DMS 273 (cell line): ENCODE measurements around the gene KSR2.

Source experiments
- DNase-seq: peaks from one replicate; lab custom pipeline; 2025; ENCODE audit not compliant: unreplicated experiment; lab: John Stamatoyannopoulos, UW

KSR2 gene

GRCh38 chr12:117506333-117506732, 462.5 kb downstream of the KSR2 start:
- DNase-seq = no peak

GRCh38 chr12:117502633-117503032, 466.2 kb downstream of the KSR2 start:
- no peak for DNase-seq

- DNase-seq = no peak
Measured at GRCh38 chr12:117502233-117502632, 466.6 kb downstream of the KSR2 start.

GRCh38 chr12:117501076-117501869, 467.5 kb downstream of the KSR2 start:
- DNase-seq = peak; percentile 50

- peak; percentile 26 for DNase-seq
Measured at GRCh38 chr12:117499759-117500485, 468.9 kb downstream of the KSR2 start.

GRCh38 chr12:117498880-117499279, 469.9 kb downstream of the KSR2 start:
- DNase-seq = no peak

GRCh38 chr12:117498256-117498655, 470.5 kb downstream of the KSR2 start:
- no peak for DNase-seq

GRCh38 chr12:117497407-117497806, 471.4 kb downstream of the KSR2 start:
- no peak for DNase-seq

- peak; percentile 50 for DNase-seq
Measured at GRCh38 chr12:117494833-117495655, 473.7 kb downstream of the KSR2 start.

GRCh38 chr12:117491711-117492110, 477.1 kb downstream of the KSR2 start:
- no peak for DNase-seq

GRCh38 chr12:117490130-117490529, 478.7 kb downstream of the KSR2 start:
- no peak for DNase-seq

- DNase-seq = no peak
Measured at GRCh38 chr12:117489671-117490070, 479.1 kb downstream of the KSR2 start.

GRCh38 chr12:117486840-117487659, 481.7 kb downstream of the KSR2 start:
- no peak for DNase-seq

GRCh38 chr12:117485984-117486839, 482.6 kb downstream of the KSR2 start:
- no peak for DNase-seq

- DNase-seq = no peak
Measured at GRCh38 chr12:117484901-117485300, 483.9 kb downstream of the KSR2 start.

GRCh38 chr12:117483501-117483900, 485.3 kb downstream of the KSR2 start:
- DNase-seq = no peak

- no peak for DNase-seq
Measured at GRCh38 chr12:117481470-117481869, 487.3 kb downstream of the KSR2 start.

GRCh38 chr12:117476341-117476740, 492.4 kb downstream of the KSR2 start:
- no peak for DNase-seq

- DNase-seq = peak; percentile 7
Measured at GRCh38 chr12:117473856-117474255, 494.9 kb downstream of the KSR2 start.

- peak; percentile 58 for DNase-seq
Measured at GRCh38 chr12:117472983-117473382, 495.8 kb downstream of the KSR2 start.
